ENCODE data around the gene ERCC1.

ERCC1 gene

DNA sequence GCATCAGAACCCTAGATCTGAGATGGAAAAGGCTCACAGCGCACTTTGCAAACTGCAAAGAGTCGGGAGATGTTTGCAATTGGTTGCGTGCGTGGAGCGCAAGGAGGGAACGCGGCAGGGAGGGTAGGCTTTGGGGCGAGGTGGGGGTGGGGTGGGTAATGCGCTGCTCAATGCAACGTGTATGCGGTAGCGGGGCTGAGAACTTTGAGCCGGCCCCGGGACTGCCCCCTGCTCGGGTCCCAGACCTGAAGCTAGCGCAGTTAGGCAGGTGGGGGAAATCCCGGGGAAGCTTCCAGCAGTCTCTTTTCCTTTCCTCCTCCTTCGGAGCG lies 45.0 kb upstream of the ERCC1 start:
- TF ChIP-seq, protein P1, sequence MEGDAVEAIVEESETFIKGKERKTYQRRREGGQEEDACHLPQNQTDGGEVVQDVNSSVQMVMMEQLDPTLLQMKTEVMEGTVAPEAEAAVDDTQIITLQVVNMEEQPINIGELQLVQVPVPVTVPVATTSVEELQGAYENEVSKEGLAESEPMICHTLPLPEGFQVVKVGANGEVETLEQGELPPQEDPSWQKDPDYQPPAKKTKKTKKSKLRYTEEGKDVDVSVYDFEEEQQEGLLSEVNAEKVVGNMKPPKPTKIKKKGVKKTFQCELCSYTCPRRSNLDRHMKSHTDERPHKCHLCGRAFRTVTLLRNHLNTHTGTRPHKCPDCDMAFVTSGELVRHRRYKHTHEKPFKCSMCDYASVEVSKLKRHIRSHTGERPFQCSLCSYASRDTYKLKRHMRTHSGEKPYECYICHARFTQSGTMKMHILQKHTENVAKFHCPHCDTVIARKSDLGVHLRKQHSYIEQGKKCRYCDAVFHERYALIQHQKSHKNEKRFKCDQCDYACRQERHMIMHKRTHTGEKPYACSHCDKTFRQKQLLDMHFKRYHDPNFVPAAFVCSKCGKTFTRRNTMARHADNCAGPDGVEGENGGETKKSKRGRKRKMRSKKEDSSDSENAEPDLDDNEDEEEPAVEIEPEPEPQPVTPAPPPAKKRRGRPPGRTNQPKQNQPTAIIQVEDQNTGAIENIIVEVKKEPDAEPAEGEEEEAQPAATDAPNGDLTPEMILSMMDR (IDR thresholded peaks at IDR 0.05), result no peak
- Histone ChIP-seq H3K4me3 (ENCODE audit: low read depth, low read length) (peak overlapping the region; percentile 100), H3K9me3 (ENCODE audit: control insufficient read depth, low read length) (no peaks in the 10 kb centered on the region), H3K27me3 (ENCODE audit: control insufficient read depth, insufficient read depth, low read length) (no peaks in the 10 kb centered on the region), H3K4me2 (ENCODE audit: low read length) (peak overlapping the region; percentile 100), H3K4me1 (peaks cover 24% of the 10 kb centered on the region), H3K9ac (peak overlapping the region; percentile 79), H3K79me2 (no peaks in the 10 kb centered on the region), H3K27ac (peak overlapping the region; percentile 99), H2AFZ (peak overlapping the region; percentile 85), H3K36me3 (ENCODE audit: control insufficient read depth, insufficient read depth, low read length) (no peaks in the 10 kb centered on the region)

DNA sequence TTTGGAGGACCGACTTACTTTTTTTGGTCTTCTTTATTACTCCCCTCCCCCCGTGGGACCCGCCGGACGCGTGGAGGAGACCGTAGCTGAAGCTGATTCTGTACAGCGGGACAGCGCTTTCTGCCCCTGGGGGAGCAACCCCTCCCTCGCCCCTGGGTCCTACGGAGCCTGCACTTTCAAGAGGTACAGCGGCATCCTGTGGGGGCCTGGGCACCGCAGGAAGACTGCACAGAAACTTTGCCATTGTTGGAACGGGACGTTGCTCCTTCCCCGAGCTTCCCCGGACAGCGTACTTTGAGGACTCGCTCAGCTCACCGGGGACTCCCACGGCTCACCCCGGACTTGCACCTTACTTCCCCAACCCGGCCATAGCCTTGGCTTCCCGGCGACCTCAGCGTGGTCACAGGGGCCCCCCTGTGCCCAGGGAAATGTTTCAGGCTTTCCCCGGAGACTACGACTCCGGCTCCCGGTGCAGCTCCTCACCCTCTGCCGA lies 44.5 kb upstream of the ERCC1 start:
- Histone ChIP-seq H3K27me3 (ENCODE audit: control insufficient read depth, insufficient read depth, low read length) (no peaks in the 10 kb centered on the region), H3K4me2 (ENCODE audit: low read length) (peak overlapping the region; percentile 100), H2AFZ (peak overlapping the region; percentile 85), H3K9ac (peak overlapping the region; percentile 79), H3K9me3 (ENCODE audit: control insufficient read depth, low read length) (no peaks in the 10 kb centered on the region), H3K36me3 (ENCODE audit: control insufficient read depth, insufficient read depth, low read length) (no peaks in the 10 kb centered on the region), H3K4me3 (ENCODE audit: low read depth, low read length) (peak overlapping the region; percentile 100), H3K79me2 (no peaks in the 10 kb centered on the region), H3K27ac (peak overlapping the region; percentile 99), H3K4me1 (peaks cover 24% of the 10 kb centered on the region)
- TF ChIP-seq, protein P1 (IDR thresholded peaks at IDR 0.05), result no peak

DNA sequence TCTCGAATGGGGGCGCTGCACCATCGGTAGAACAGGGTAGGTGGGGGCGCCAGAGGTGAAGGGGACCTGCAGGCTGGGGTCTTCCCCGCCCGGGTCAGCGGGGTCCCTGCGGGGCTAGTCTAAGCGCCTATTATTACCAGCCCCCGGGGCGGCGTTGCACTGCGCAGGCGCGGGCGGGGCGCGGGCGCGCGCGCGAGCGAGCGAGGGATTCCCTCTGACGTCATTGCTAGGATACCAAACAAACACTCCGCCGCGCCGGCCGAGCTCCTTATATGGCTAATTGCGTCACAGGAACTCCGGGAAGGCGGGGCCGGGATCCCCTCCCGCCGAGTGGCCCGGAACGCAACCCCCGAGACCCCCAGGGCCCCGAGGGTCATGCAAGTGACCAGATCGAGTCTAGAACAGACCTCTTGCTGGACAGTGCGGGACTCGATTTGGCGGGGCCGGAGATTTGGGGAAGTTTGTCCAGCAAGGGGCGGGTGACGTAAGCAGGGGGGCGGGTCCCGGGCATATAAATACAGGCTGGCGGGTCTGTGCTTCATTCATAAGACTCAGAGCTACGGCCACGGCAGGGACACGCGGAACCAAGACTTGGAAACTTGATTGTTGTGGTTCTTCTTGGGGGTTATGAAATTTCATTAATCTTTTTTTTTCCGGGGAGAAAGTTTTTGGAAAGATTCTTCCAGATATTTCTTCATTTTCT lies 43.9 kb upstream of the ERCC1 start, which contains the start of gene FOSB:
Gene FOSB (plus strand): TSS at position 541 of the 703 bp plus-strand sequence. CDS start 591 bp downstream, outside the sequence.
- no peaks in the 10 kb centered on the region for H3K36me3 ChIP-seq (ENCODE audit: control insufficient read depth, insufficient read depth, low read length)
- H3K4me2 ChIP-seq (ENCODE audit: low read length), result peak within 1 kb of the TSS; percentile 100
- H3K79me2 ChIP-seq, result no peaks in the 10 kb centered on the region
- peaks cover 19% of the 10 kb centered on the region for H3K4me1 ChIP-seq
- H2AFZ ChIP-seq, result peak within 1 kb of the TSS; percentile 85
- H3K27me3 ChIP-seq (ENCODE audit: control insufficient read depth, insufficient read depth, low read length), result no peaks in the 10 kb centered on the region
- H3K9ac ChIP-seq, result peak within 1 kb of the TSS; percentile 79
- H3K4me3 ChIP-seq (ENCODE audit: low read depth, low read length), result peak within 1 kb of the TSS; percentile 100
- peak within 1 kb of the TSS; percentile 99 for H3K27ac ChIP-seq
- TF ChIP-seq, protein P1 (IDR thresholded peaks at IDR 0.05), result no peak
- no peaks in the 10 kb centered on the region for H3K9me3 ChIP-seq (ENCODE audit: control insufficient read depth, low read length)

DNA sequence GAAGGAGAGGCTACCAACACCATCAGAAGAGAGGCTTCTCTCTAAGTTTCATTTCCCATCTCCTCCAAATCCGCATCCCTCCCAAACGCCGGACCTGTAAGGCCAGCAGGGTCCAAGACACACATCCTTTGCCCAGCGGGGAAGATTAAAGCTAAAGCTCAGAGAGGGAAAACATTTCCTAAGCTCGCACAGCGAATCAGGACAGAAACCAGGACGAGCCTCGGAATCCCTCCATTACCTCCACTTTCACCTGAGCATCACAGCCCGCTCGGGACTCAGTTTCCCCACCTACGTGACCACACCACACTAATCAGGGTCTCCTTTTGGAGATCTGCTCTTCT lies 43.4 kb upstream of the ERCC1 start:
- Histone ChIP-seq H3K79me2 (no peaks in the 10 kb centered on the region), H3K9ac (no peak overlapping the region), H3K4me1 (peaks cover 13% of the 10 kb centered on the region), H3K36me3 (ENCODE audit: control insufficient read depth, insufficient read depth, low read length) (no peaks in the 10 kb centered on the region), H3K4me2 (ENCODE audit: low read length) (peak overlapping the region; percentile 100), H3K27me3 (ENCODE audit: control insufficient read depth, insufficient read depth, low read length) (no peaks in the 10 kb centered on the region), H3K9me3 (ENCODE audit: control insufficient read depth, low read length) (no peaks in the 10 kb centered on the region), H2AFZ (peak overlapping the region; percentile 71), H3K27ac (peak overlapping the region; percentile 99), H3K4me3 (ENCODE audit: low read depth, low read length) (peak overlapping the region; percentile 100)
- TF ChIP-seq, protein P1 (IDR thresholded peaks at IDR 0.05), result no peak
